Measurements from ENCODE around the gene SYNE2. TPM values are rescaled to one million over a fixed set of nuclear protein-coding genes. Genes with fewer than 3 reads are reported as not detected.

The SYNE2 gene
- total RNA-seq, 1 experiment from 2014 or later = 71.1 TPM

GRCh38 chr14:64119980-64120379 is 267.2 kb downstream of the SYNE2 start:
- ChIA-PET POLR2A (no interaction called here), CTCF (no interaction called here)
- TF ChIP-seq PRRX2 (CRISPR knock-in tag; IDR thresholded peaks at IDR 0.05) (no peak), GABPB1 (CRISPR knock-in tag; IDR thresholded peaks at IDR 0.05) (no peak), NFE2L1 (CRISPR knock-in tag; IDR thresholded peaks at IDR 0.05) (no peak), STAT6 (CRISPR knock-in tag; conservative IDR thresholded peaks at IDR 0.05; ENCODE audit: low read depth) (no peak), ZNF396 (CRISPR knock-in tag; IDR thresholded peaks at IDR 0.05; ENCODE audit: borderline replicate concordance) (no peak), ZNF281 (CRISPR knock-in tag; IDR thresholded peaks at IDR 0.05) (no peak), TCF7 (CRISPR knock-in tag; IDR thresholded peaks at IDR 0.05; ENCODE audit: low read depth) (no peak), NFATC4 (CRISPR knock-in tag; IDR thresholded peaks at IDR 0.05) (no peak), MXD4 (CRISPR knock-in tag; IDR thresholded peaks at IDR 0.05; ENCODE audit: borderline replicate concordance) (no peak), ATF1 (CRISPR knock-in tag; IDR thresholded peaks at IDR 0.05) (no peak), TEAD4 (CRISPR knock-in tag; IDR thresholded peaks at IDR 0.05) (no peak), SMAD3 (CRISPR knock-in tag; IDR thresholded peaks at IDR 0.05; ENCODE audit: borderline replicate concordance) (no peak), CBFB (CRISPR knock-in tag; IDR thresholded peaks at IDR 0.05; ENCODE audit: low read depth) (no peak)
- Mint-ChIP-seq H3K9me3 (no peaks in the 10 kb centered on the region), H3K4me1 (no peaks in the 10 kb centered on the region), H3K36me3 (peaks cover 25% of the 10 kb centered on the region), H3K27me3 (ENCODE audit: low read depth) (no peaks in the 10 kb centered on the region), H3K4me3 (no peak overlapping the region), H3K27ac (no peak overlapping the region)
- ATAC-seq (no peak), DNase-seq (ENCODE audit: low spot score) (no peak)

GRCh38 chr14:64123241-64123822 is 270.5 kb downstream of the SYNE2 start:
- peaks cover 40% of the 10 kb centered on the region for H3K36me3 Mint-ChIP-seq
- no peak overlapping the region for H3K4me3 Mint-ChIP-seq
- ChIA-PET POLR2A (no interaction called here), CTCF (no interaction called here)
- no peak for TF ChIP-seq ZMAT4 (CRISPR knock-in tag; IDR thresholded peaks at IDR 0.05)
- TF ChIP-seq ZNF512 (CRISPR knock-in tag; IDR thresholded peaks at IDR 0.05; ENCODE audit: borderline replicate concordance) = no peak
- TF ChIP-seq OVOL2 (CRISPR knock-in tag; IDR thresholded peaks at IDR 0.05; ENCODE audit: borderline replicate concordance) = no peak
- no peak for TF ChIP-seq TP53 (CRISPR knock-in tag; IDR thresholded peaks at IDR 0.05)
- TF ChIP-seq KAT7 (CRISPR knock-in tag; IDR thresholded peaks at IDR 0.05; ENCODE audit: borderline replicate concordance) = no peak
- no peak for TF ChIP-seq IRF1 (CRISPR knock-in tag; IDR thresholded peaks at IDR 0.05)
- no peak for TF ChIP-seq TEAD1 (CRISPR knock-in tag; IDR thresholded peaks at IDR 0.05)
- TF ChIP-seq ZNF317 (CRISPR knock-in tag; IDR thresholded peaks at IDR 0.05; ENCODE audit: borderline replicate concordance, low read depth) = no peak
- TF ChIP-seq ZNF425 (CRISPR knock-in tag; conservative IDR thresholded peaks at IDR 0.05) = no peak
- no peak for TF ChIP-seq ZNF263 (CRISPR knock-in tag; IDR thresholded peaks at IDR 0.05; ENCODE audit: low read depth)
- no peak for TF ChIP-seq GTF2I (CRISPR knock-in tag; conservative IDR thresholded peaks at IDR 0.05)
- no peak for TF ChIP-seq USF1 (CRISPR knock-in tag; IDR thresholded peaks at IDR 0.05)
- no peaks in the 10 kb centered on the region for H3K9me3 Mint-ChIP-seq
- DNase-seq (ENCODE audit: low spot score) (no peak), ATAC-seq (no peak)
- no peaks in the 10 kb centered on the region for H3K27me3 Mint-ChIP-seq (ENCODE audit: low read depth)
- H3K4me1 Mint-ChIP-seq = no peaks in the 10 kb centered on the region
- H3K27ac Mint-ChIP-seq = peak overlapping the region; percentile 57; the same call in 1 of the 2 replicates
